ENCODE data around the gene HS6ST2.

- TF ChIP-seq CTCF (IDR thresholded peaks at IDR 0.05; ENCODE audit: borderline replicate concordance, extremely low read depth, low read length, poor library complexity, severe bottlenecking) (no peak), EZH2 (IDR thresholded peaks at IDR 0.05; ENCODE audit: borderline replicate concordance, low read depth, low read length, severe bottlenecking) (no peak)
Measured at GRCh38 chrX:132622130-132622529, 336.3 kb downstream of the HS6ST2 start.
